Esophagus muscularis mucosa (tissue), 4 donors: ENCODE results near the gene RIPK3.

ENCODE experiments used
- CTCF ChIP-seq, 3 experiments: fragments of 200-600 bp in 2 of 3; fragments of 450-650 bp in 1 of 3; sonication (generic) in 2 of 3; IDR thresholded peaks; one replicate each; pipeline ENCODE4 v1.5.1; 2017 to 2019; ENCODE audit warnings: antibody characterized with exemption in 3 of 3, mild to moderate bottlenecking in 2 of 3, moderate library complexity in 1 of 3
- EP300 ChIP-seq: sonication (generic); formaldehyde crosslinking; IDR thresholded peaks from one replicate; pipeline ENCODE4 v1.6.1; 2017; ENCODE audit warnings: antibody characterized with exemption
- POLR2A ChIP-seq: fragments of 450-650 bp; IDR thresholded peaks from one replicate; pipeline ENCODE4 v1.6.1; 2017; ENCODE audit warnings: antibody characterized with exemption, moderate library complexity, mild to moderate bottlenecking, low read depth
- POLR2AphosphoS5 ChIP-seq, 2 donors: sonication (generic); formaldehyde crosslinking; IDR thresholded peaks; one replicate each; pipeline ENCODE4 v1.6.1; 2017; ENCODE audit warnings: antibody characterized with exemption in 2 of 2

- TF ChIP-seq CTCF (IDR thresholded peaks at IDR 0.05), result no peak
- TF ChIP-seq POLR2A, result no peak
- TF ChIP-seq POLR2AphosphoS5 (IDR thresholded peaks at IDR 0.05), result no peak
- TF ChIP-seq EP300, result no peak
Measured at GRCh38 chr14:24335461-24336171, 4.2 kb downstream of the RIPK3 start.
